ENCODE results near the gene PI4KB.

DNA sequence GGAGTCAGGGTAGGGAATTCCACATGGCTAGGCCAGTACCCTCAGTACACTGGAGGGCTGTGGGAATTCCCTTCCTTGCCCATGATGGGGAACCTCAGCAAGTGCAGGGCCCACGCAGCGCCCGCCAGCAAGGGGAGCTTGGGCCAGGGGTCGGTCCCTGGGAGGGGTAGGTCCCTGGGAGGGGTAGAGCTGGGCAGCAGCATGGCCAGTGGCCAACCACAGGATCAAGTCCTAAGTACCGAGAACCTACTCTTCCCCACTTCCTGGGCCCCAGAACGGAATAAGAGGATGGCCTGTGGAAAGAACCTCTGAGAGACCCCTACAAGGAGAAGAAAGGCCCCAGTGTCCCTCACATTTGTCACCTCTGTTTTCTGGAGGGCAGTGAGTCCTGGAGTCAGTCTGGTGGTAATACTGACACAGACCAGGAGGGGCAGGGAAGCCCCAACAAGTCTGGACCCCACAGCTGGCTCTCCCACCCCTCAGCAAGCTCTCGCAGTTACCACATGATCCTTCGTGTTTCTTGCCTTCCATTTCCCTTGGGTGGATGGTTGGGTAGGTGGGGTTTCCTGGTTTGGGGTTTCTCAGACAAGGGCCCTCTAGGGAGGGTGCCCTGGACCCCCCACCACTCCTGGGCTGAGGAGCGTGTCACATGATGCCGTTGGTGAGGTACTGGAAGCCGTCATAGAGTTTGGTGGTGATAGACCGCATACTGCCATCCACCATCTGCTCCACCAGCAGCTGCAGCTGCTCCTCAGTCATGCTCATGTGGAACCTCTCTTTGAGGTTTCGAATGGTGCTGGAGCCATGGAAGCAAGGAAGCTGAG is 34.8 kb downstream of the PI4KB start:
- TF ChIP-seq, protein P1, sequence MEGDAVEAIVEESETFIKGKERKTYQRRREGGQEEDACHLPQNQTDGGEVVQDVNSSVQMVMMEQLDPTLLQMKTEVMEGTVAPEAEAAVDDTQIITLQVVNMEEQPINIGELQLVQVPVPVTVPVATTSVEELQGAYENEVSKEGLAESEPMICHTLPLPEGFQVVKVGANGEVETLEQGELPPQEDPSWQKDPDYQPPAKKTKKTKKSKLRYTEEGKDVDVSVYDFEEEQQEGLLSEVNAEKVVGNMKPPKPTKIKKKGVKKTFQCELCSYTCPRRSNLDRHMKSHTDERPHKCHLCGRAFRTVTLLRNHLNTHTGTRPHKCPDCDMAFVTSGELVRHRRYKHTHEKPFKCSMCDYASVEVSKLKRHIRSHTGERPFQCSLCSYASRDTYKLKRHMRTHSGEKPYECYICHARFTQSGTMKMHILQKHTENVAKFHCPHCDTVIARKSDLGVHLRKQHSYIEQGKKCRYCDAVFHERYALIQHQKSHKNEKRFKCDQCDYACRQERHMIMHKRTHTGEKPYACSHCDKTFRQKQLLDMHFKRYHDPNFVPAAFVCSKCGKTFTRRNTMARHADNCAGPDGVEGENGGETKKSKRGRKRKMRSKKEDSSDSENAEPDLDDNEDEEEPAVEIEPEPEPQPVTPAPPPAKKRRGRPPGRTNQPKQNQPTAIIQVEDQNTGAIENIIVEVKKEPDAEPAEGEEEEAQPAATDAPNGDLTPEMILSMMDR (conservative IDR thresholded peaks at IDR 0.05; ENCODE audit: low read length), result no peak
- no peak for TF ChIP-seq EZH2phosphoT487 (IDR thresholded peaks at IDR 0.05; ENCODE audit: borderline replicate concordance, low read depth, low read length)
